GM18499 (cell line): ENCODE results near the gene GBX2.

ENCODE experiments used
- ATAC-seq: cut with Tn5 transposase; IDR thresholded peaks from one replicate; pipeline ENCODE4 v1.9.1; 2021; ENCODE audit warnings: moderate number of reproducible peaks; ENCODE audit not compliant: insufficient read depth, unreplicated experiment

The GBX2 gene

GRCh38 chr2:236169741-236170589, 1.8 kb upstream of the GBX2 start:
- no peak for ATAC-seq

GRCh38 chr2:236169151-236169721, 1.1 kb upstream of the GBX2 start:
- no peak for ATAC-seq

GRCh38 chr2:236167297-236168109, 683 bp downstream of the GBX2 start:
- no peak for ATAC-seq

GRCh38 chr2:236166796-236167296, 1.3 kb downstream of the GBX2 start:
- ATAC-seq, result no peak

GRCh38 chr2:236165842-236166795, 2.1 kb downstream of the GBX2 start:
- ATAC-seq, result no peak

- no peak for ATAC-seq
Observed at GRCh38 chr2:236164925-236165841, 3.0 kb downstream of the GBX2 start.

GRCh38 chr2:236164201-236164924, 3.8 kb downstream of the GBX2 start:
- no peak for ATAC-seq

- no peak for ATAC-seq
Observed at GRCh38 chr2:236163471-236164200, 4.5 kb downstream of the GBX2 start.

GRCh38 chr2:236162882-236163470, 5.2 kb downstream of the GBX2 start:
- no peak for ATAC-seq

GRCh38 chr2:236162031-236162845, 5.9 kb downstream of the GBX2 start:
- no peak for ATAC-seq

- no peak for ATAC-seq
Observed at GRCh38 chr2:236161531-236161930, 6.7 kb downstream of the GBX2 start.

GRCh38 chr2:236161082-236161462, 7.1 kb downstream of the GBX2 start:
- ATAC-seq, result no peak

GRCh38 chr2:236160366-236161081, 7.7 kb downstream of the GBX2 start:
- ATAC-seq, result no peak

- ATAC-seq, result no peak
Observed at GRCh38 chr2:236159778-236160170, 8.4 kb downstream of the GBX2 start.

- ATAC-seq, result no peak
Observed at GRCh38 chr2:236158969-236159777, 9.0 kb downstream of the GBX2 start.
